NOMO-1 treated with DMSO at 0.1 percent for 48 hours (cell line): ENCODE data around the gene PODXL2.

Experiments used
- DNase-seq: peaks from one replicate; lab custom pipeline; 2025; ENCODE audit not compliant: unreplicated experiment; lab: John Stamatoyannopoulos, UW

The PODXL2 gene

GRCh38 chr3:127687228-127687737 is 58.3 kb downstream of the PODXL2 start:
- DNase-seq = no peak

GRCh38 chr3:127688022-127688415 is 59.0 kb downstream of the PODXL2 start:
- no peak for DNase-seq

- no peak for DNase-seq
Measured at GRCh38 chr3:127688416-127689265, 59.7 kb downstream of the PODXL2 start.

GRCh38 chr3:127689266-127689860 is 60.4 kb downstream of the PODXL2 start:
- DNase-seq = no peak

GRCh38 chr3:127690106-127690505 is 61.1 kb downstream of the PODXL2 start:
- no peak for DNase-seq

- DNase-seq = peak; percentile 41
Measured at GRCh38 chr3:127690823-127691452, 62.0 kb downstream of the PODXL2 start.

- no peak for DNase-seq
Measured at GRCh38 chr3:127691489-127691888, 62.5 kb downstream of the PODXL2 start.

GRCh38 chr3:127691974-127692373 is 63.0 kb downstream of the PODXL2 start:
- no peak for DNase-seq

GRCh38 chr3:127692501-127693335 is 63.7 kb downstream of the PODXL2 start:
- DNase-seq = no peak

GRCh38 chr3:127693336-127693843 is 64.4 kb downstream of the PODXL2 start:
- DNase-seq = no peak

- no peak for DNase-seq
Measured at GRCh38 chr3:127694467-127695215, 65.7 kb downstream of the PODXL2 start.

- peak; percentile 82 for DNase-seq
Measured at GRCh38 chr3:127697551-127698240, 68.7 kb downstream of the PODXL2 start.

GRCh38 chr3:127698286-127698685 is 69.3 kb downstream of the PODXL2 start:
- no peak for DNase-seq

- DNase-seq = no peak
Measured at GRCh38 chr3:127698691-127699415, 69.9 kb downstream of the PODXL2 start.

GRCh38 chr3:127699416-127700300 is 70.7 kb downstream of the PODXL2 start:
- no peak for DNase-seq

GRCh38 chr3:127700406-127700805 is 71.4 kb downstream of the PODXL2 start:
- no peak for DNase-seq

- DNase-seq = no peak
Measured at GRCh38 chr3:127701280-127701911, 72.4 kb downstream of the PODXL2 start.
